Nephron progenitor cell (in vitro differentiated cells): ENCODE data around the gene FRMD4A.

Experiments
- DNase-seq: peaks from one replicate; pipeline ENCODE4 v3.0.0; 2021
- H3K27ac Mint-ChIP-seq: 2 replicates; pipeline ENCODE4 v1.8.0; 2021; ENCODE audit warnings: mild to moderate bottlenecking, moderate library complexity, mixed read lengths
- H3K27me3 Mint-ChIP-seq: 2 replicates; pipeline ENCODE4 v1.8.0; 2021; ENCODE audit warnings: mild to moderate bottlenecking, low read depth, mixed read lengths; ENCODE audit not compliant: poor library complexity
- H3K36me3 Mint-ChIP-seq: 2 replicates; pipeline ENCODE4 v1.8.0; 2021; ENCODE audit warnings: low read depth, mixed read lengths
- H3K4me1 Mint-ChIP-seq: 2 replicates; pipeline ENCODE4 v1.8.0; 2021; ENCODE audit warnings: mixed read lengths
- H3K4me3 Mint-ChIP-seq: 2 replicates; pipeline ENCODE4 v1.8.0; 2021; ENCODE audit warnings: mild to moderate bottlenecking, moderate library complexity, mixed read lengths
- H3K9me3 Mint-ChIP-seq: 2 replicates; pipeline ENCODE4 v1.8.0; 2021; ENCODE audit warnings: mild to moderate bottlenecking, moderate library complexity, mixed read lengths
- TF ChIP-seq, protein P1 (sequence below): fragments of 200-600 bp; sonication (generic); IDR thresholded peaks from 2 replicates; pipeline ENCODE4 v1.5.0; 2021; ENCODE audit warnings: antibody characterized with exemption

FRMD4A gene

DNA sequence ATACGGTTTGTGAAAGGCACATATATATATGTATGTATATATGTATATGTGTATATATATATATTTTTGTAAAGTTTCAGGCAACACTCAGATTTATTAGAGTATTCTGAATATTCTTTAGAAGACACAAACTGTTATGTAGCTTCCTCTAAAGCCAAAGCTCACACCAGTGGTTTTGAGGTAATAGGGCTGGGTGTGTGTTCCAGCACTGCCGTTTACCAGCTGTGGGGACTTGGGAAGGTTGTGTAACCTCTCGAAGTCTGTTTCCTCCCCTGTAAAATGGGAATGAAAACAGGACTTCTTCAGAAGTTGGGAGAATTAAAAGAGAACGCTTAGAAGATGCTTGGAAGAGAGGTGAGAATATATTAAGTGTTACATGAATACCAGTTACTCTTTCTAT, 649.2 kb downstream of the FRMD4A start:
- Mint-ChIP-seq H3K9me3 (no peaks in the 10 kb centered on the region), H3K27me3 (peaks cover 2% of the 10 kb centered on the region), H3K36me3 (peaks cover 78% of the 10 kb centered on the region), H3K4me1 (peaks cover 84% of the 10 kb centered on the region), H3K27ac (peak overlapping the region; percentile 93), H3K4me3 (no peak overlapping the region)
- DNase-seq = no peak
- TF ChIP-seq, protein P1, sequence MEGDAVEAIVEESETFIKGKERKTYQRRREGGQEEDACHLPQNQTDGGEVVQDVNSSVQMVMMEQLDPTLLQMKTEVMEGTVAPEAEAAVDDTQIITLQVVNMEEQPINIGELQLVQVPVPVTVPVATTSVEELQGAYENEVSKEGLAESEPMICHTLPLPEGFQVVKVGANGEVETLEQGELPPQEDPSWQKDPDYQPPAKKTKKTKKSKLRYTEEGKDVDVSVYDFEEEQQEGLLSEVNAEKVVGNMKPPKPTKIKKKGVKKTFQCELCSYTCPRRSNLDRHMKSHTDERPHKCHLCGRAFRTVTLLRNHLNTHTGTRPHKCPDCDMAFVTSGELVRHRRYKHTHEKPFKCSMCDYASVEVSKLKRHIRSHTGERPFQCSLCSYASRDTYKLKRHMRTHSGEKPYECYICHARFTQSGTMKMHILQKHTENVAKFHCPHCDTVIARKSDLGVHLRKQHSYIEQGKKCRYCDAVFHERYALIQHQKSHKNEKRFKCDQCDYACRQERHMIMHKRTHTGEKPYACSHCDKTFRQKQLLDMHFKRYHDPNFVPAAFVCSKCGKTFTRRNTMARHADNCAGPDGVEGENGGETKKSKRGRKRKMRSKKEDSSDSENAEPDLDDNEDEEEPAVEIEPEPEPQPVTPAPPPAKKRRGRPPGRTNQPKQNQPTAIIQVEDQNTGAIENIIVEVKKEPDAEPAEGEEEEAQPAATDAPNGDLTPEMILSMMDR = no peak

DNA sequence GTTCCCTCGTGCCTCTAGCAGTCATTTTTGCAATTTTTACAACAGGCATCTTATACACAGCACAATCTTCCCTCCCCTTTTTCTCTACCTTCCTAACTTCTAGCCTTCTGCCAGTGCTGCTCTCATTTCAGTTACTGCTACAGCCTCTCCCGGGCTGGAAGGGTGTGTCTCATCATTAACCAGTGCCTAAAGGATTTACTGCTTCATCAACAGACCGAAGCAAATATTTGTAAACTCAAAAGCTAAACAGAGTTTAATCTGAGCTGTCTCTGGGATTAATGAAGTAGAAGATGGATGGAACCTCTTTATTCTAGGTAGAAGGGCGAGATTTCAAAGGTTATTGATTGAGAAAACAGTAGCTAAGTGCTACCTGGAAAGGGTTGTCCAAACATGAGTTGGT, 649.6 kb downstream of the FRMD4A start:
- Mint-ChIP-seq H3K4me1 (peaks cover 82% of the 10 kb centered on the region), H3K27me3 (peaks cover 2% of the 10 kb centered on the region), H3K27ac (peak overlapping the region; percentile 6), H3K9me3 (no peaks in the 10 kb centered on the region), H3K36me3 (peaks cover 76% of the 10 kb centered on the region), H3K4me3 (no peak overlapping the region)
- DNase-seq = no peak
- TF ChIP-seq, protein P1 = no peak

DNA sequence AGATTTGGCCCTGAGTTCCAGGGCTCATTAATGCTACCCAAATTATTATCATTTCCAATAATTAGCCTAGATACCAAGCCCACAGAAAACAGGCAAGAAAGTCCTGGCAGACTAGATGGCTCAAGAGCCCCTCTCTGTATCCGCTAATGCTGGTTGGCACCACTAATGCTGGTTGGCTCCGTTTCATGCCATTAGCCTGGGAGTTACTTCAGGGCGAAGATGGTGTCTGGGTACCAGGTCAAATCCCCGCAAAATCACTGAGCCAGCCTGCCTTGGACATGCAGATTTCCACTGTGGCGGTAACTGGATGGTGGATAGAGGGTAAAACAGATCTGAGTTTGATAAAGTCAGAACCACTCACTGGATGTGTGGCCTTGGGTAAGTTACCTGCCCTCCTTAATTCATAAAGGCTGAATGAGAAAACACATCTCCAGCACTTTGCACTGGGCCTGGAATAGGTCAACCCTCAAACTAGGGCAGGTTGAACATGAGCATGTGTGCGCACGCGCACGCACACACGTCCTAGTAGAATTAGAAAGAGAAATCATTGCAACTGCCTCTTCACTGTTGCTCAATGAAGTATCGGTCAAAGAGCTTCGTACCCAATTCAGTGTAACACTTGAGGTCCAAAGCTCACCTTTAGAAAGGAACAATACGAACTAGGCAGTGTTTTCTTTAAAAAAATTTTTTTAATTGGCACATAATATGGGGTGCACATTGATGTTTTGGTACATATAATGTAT, 652.5 kb downstream of the FRMD4A start:
- Mint-ChIP-seq H3K4me1 (peaks cover 74% of the 10 kb centered on the region), H3K4me3 (no peak overlapping the region), H3K9me3 (no peaks in the 10 kb centered on the region), H3K27me3 (no peaks in the 10 kb centered on the region), H3K36me3 (peaks cover 69% of the 10 kb centered on the region), H3K27ac (no peak overlapping the region)
- TF ChIP-seq, protein P1 = no peak
- DNase-seq = no peak

DNA sequence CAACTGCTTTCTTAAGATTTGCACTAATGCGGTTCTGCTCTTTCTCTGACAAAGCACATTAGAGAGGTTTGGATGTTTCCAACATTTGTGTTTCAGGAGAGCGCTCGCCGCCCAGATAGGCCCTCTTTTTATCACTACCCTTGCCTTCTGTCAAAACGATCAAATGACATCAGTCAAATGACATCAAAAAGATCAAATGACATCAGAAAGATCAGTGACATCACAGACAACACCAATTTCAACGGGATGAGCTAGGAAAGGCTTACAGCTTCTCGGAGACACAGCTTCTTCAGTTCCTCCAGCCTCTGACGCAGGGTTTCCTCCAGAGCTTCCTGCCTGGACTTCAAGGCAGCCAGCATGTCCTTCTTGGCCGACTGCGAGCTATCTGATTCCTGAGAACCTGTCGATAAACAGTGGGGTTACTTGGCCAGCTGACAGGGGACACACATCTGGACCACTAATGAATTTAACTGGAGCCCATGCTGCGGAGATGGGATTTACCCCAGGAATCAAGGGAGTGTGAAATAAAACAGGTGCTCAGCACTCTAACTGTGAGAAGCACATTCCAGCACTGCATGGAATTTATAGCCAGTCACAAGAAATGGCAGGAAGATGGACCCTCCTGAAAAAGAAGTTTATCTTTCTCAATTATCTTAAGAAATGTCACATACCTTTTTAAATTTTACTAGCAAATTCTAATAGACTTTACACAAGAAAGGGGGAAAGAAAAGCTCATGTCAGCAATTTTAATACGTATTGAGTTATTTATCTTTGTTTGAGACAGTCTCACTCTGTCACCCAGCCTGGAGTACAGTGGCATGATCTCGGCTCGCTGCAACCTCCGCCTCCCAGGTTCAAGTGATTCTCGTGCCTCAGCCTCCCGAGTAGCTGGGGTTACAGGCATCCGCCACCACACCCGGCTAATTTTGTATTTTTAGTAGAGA, 655.8 kb downstream of the FRMD4A start:
- Mint-ChIP-seq H3K9me3 (no peaks in the 10 kb centered on the region), H3K4me1 (peaks cover 78% of the 10 kb centered on the region), H3K27me3 (no peaks in the 10 kb centered on the region), H3K36me3 (peaks cover 67% of the 10 kb centered on the region), H3K4me3 (no peak overlapping the region), H3K27ac (peak overlapping the region; percentile 97)
- no peak for DNase-seq
- TF ChIP-seq, protein P1 = no peak

DNA sequence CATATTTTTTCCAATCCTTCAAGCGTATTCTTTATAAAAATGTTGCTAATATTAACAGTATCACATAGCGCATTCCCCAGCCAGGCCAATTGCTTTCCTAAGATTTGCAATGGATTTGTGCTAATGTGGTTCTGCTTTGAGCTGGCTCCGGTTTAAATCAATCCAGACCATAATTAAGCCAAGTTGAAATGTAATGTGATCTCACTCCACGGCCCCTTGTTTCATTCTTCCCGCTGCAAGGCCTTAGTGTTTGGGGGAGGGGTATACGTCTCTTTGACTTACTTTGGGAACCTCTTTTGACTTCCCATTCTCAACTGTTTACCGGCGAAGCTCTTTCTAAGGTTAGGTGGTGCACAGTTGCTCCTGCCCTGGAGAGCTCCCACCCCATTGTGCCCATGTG, 657.6 kb downstream of the FRMD4A start:
- H3K9me3 Mint-ChIP-seq = no peaks in the 10 kb centered on the region
- H3K4me1 Mint-ChIP-seq = peaks cover 73% of the 10 kb centered on the region
- peak; percentile 18 for DNase-seq
- no peaks in the 10 kb centered on the region for H3K27me3 Mint-ChIP-seq
- peaks cover 68% of the 10 kb centered on the region for H3K36me3 Mint-ChIP-seq
- H3K27ac Mint-ChIP-seq = peak overlapping the region; percentile 97
- TF ChIP-seq, protein P1 = no peak
- H3K4me3 Mint-ChIP-seq = peak overlapping the region; percentile 61
